HepG2 (cell line): ENCODE results near the gene VEGFA. TPM values are rescaled to one million over a fixed set of nuclear protein-coding genes. Genes with fewer than 3 reads are reported as not detected.

ENCODE experiments used
- ATAC-seq: fragments of 200-7000 bp; cut with Tn5 transposase; 3 replicates; pipeline ENCODE4 v1.9.1; 2020; ENCODE audit warnings: mild to moderate bottlenecking, moderate library complexity
- BruUV-seq: library from RNA; stranded (reverse); fragments of 400-500 nt; replicated peaks from 2 replicates; lab custom pipeline; 2021; lab: Mats Ljungman, UMichigan
- CTCF ChIA-PET: fragments of 300-600 bp; formaldehyde crosslinking; extraction: SDS; loops from one replicate; lab custom pipeline; 2021; ENCODE audit warnings: low total read pairs, inconsistent platforms, low intra/inter-chr PET ratio; lab: Yijun Ruan, JAX
- POLR2A ChIA-PET: fragments of 350-600 bp; sonication (Branson Sonifier 250); formaldehyde crosslinking; loops from one replicate; lab custom pipeline; 2020; ENCODE audit warnings: antibody characterized with exemption, inconsistent platforms; lab: Yijun Ruan, JAX
- DNase-seq: peaks from one replicate; pipeline ENCODE4 v3.0.0-alpha.2; 2015; ENCODE audit warnings: low spot score
- FAIRE-seq: peaks from 3 replicates; lab custom pipeline; 2011; peaks lifted over from hg19 to GRCh38; lab: Jason Lieb, UNC
- H2AFZ ChIP-seq: one replicate; pipeline ENCODE4 v1.6.1; 2011; ENCODE audit warnings: low read length, inconsistent platforms
- H3K27ac ChIP-seq: fragments of 300-600 bp; 3 replicates; pipeline ENCODE4 v1.8.0; 2011; ENCODE audit warnings: mixed run types, mild to moderate bottlenecking, mixed read lengths, low read length, inconsistent platforms; ENCODE audit not compliant: insufficient read depth; ENCODE audit errors: extremely low read length
- H3K27me3 ChIP-seq, 2 experiments: fragments of 200-600 bp in 1 of 2; 2 replicates in 1 of 2; 3 replicates in 1 of 2; pipeline versions ENCODE4 v1.6.0 to v1.8.0; 2011; ENCODE audit warnings: low read length in 2 of 2, mild to moderate bottlenecking in 2 of 2, moderate library complexity in 2 of 2, inconsistent platforms in 1 of 2; ENCODE audit not compliant: insufficient read depth in 2 of 2, control insufficient read depth in 1 of 2
- H3K36me3 ChIP-seq, 2 experiments: fragments of 200-600 bp in 1 of 2; replicated peaks in 1 of 2; 2 replicates in 1 of 2; 3 replicates in 1 of 2; pipeline versions ENCODE4 v1.5.1 to v1.8.0; 2011; ENCODE audit warnings: low read length in 2 of 2, inconsistent platforms in 1 of 2; ENCODE audit not compliant: insufficient read depth in 2 of 2, control insufficient read depth in 1 of 2
- H3K4me1 ChIP-seq: 2 replicates; pipeline ENCODE4 v1.5.1; 2012; ENCODE audit warnings: low read length, inconsistent platforms; ENCODE audit not compliant: insufficient read depth
- H3K4me2 ChIP-seq: 2 replicates; pipeline ENCODE4 v1.6.0; 2011; ENCODE audit warnings: low read depth, low read length, inconsistent platforms
- H3K4me3 ChIP-seq, 3 experiments: fragments of 200-600 bp in 1 of 3; sonication (generic), shearing (Covaris generic) in 1 of 3; replicated peaks in 1 of 3; 2 replicates each; pipeline ENCODE4 v1.5.1; 2011 to 2016; ENCODE audit warnings: low read length in 3 of 3, inconsistent platforms in 2 of 3, low read depth in 2 of 3, mild to moderate bottlenecking in 2 of 3, control low read depth in 1 of 3, mixed read lengths in 1 of 3; ENCODE audit not compliant: insufficient read depth in 1 of 3
- H3K79me2 ChIP-seq: one replicate; pipeline ENCODE4 v1.6.1; 2011; ENCODE audit warnings: low read length, inconsistent platforms; ENCODE audit not compliant: insufficient read depth
- H3K9ac ChIP-seq: 2 replicates; pipeline ENCODE4 v1.6.0; 2011; ENCODE audit warnings: mild to moderate bottlenecking, low read depth, low read length, inconsistent platforms; ENCODE audit not compliant: insufficient read depth
- H3K9me3 ChIP-seq: 2 replicates; pipeline ENCODE4 v1.5.1; 2012; ENCODE audit warnings: mild to moderate bottlenecking, low read length
- H4K20me1 ChIP-seq: 2 replicates; pipeline ENCODE4 v1.6.0; 2011; ENCODE audit warnings: inconsistent platforms, mild to moderate bottlenecking, low read length, moderate library complexity; ENCODE audit not compliant: insufficient read depth
- ATRX ChIP-seq: sonication (generic); formaldehyde crosslinking; IDR thresholded peaks from 2 replicates; pipeline ENCODE4 v1.4.0; 2020; ENCODE audit warnings: missing genetic modification reagents, borderline replicate concordance
- FOXJ3 ChIP-seq: sonication (generic); formaldehyde crosslinking; IDR thresholded peaks from 2 replicates; pipeline ENCODE4 v1.4.0; 2020; ENCODE audit warnings: missing genetic modification reagents, mild to moderate bottlenecking, borderline replicate concordance
- IRF1 ChIP-seq: sonication (generic); formaldehyde crosslinking; IDR thresholded peaks from 2 replicates; pipeline ENCODE4 v1.4.0; 2020; ENCODE audit warnings: low read depth, mild to moderate bottlenecking, missing genetic modification reagents
- KMT2A ChIP-seq: sonication (generic); formaldehyde crosslinking; IDR thresholded peaks from 2 replicates; pipeline ENCODE4 v1.4.0; 2020; ENCODE audit warnings: missing genetic modification reagents
- MTF2 ChIP-seq: sonication (generic); formaldehyde crosslinking; IDR thresholded peaks from 2 replicates; pipeline ENCODE4 v1.5.0; 2020; ENCODE audit warnings: missing genetic modification reagents, borderline replicate concordance
- PREB ChIP-seq: sonication (generic); formaldehyde crosslinking; IDR thresholded peaks from 2 replicates; pipeline ENCODE4 v1.4.0; 2020; ENCODE audit warnings: missing genetic modification reagents
- SMARCE1 ChIP-seq: fragments of 450-650 bp; IDR thresholded peaks from 2 replicates; pipeline ENCODE4 v1.6.1; 2017; ENCODE audit warnings: borderline replicate concordance
- STAT6 ChIP-seq: sonication (generic); formaldehyde crosslinking; IDR thresholded peaks from 2 replicates; pipeline ENCODE4 v1.4.0; 2020; ENCODE audit warnings: missing genetic modification reagents, mild to moderate bottlenecking, borderline replicate concordance
- ZNF256 ChIP-seq: sonication (generic); formaldehyde crosslinking; conservative IDR thresholded peaks from 2 replicates; pipeline ENCODE4 v1.4.0; 2020; ENCODE audit warnings: missing genetic modification reagents
- ZNF30 ChIP-seq: sonication (generic); formaldehyde crosslinking; IDR thresholded peaks from 2 replicates; pipeline ENCODE4 v1.5.0; 2020; ENCODE audit warnings: mild to moderate bottlenecking, missing genetic modification reagents
- ZNF367 ChIP-seq: sonication (generic); formaldehyde crosslinking; IDR thresholded peaks from 2 replicates; pipeline ENCODE4 v1.4.0; 2020; ENCODE audit warnings: missing genetic modification reagents, borderline replicate concordance
- ZNF607 ChIP-seq: sonication (generic); formaldehyde crosslinking; IDR thresholded peaks from 2 replicates; pipeline ENCODE4 v1.5.1; 2020; ENCODE audit warnings: missing genetic modification reagents, mild to moderate bottlenecking, borderline replicate concordance
- ZNF609 ChIP-seq: sonication (generic); formaldehyde crosslinking; IDR thresholded peaks from 2 replicates; pipeline ENCODE4 v1.4.0; 2020; ENCODE audit warnings: mild to moderate bottlenecking, missing genetic modification reagents, borderline replicate concordance
- WGBS: methylation state at CpG from one replicate; pipeline ENCODE4 v1.1.6; 2017; ENCODE audit warnings: low lambda C conversion rate; 5-methylcytosine and 5-hydroxymethylcytosine counted together
- in situ Hi-C: cut with HindIII; loops from 2 replicates; pipeline ENCODE4 v1.10.0; 2017; ENCODE audit warnings: low pct_unique_long_range_greater_than_20kb; ENCODE audit not compliant: extremely low pct_ligation_motif_present
- intact Hi-C: fragments of 100-400 bp; cut with micrococcal nuclease; formaldehyde crosslinking; loops from one replicate; pipeline ENCODE4 v1.10.0; 2022; ENCODE audit not compliant: unreplicated experiment
- polyA plus RNA-seq, 8 experiments: library from polyadenylated mRNA; depleted of rRNA in 3 of 8; stranded (reverse) in 7 of 8; unstranded in 1 of 8; fragments of >200 nt; fragmentation: Illumina TruSeq in 4 of 8; extraction: Trizol in 4 of 8; gene quantifications; 2 replicates each; pipeline versions ENCODE4 v1.2.1 to v1.2.3, GENCODE V29; 2011 to 2016; ENCODE audit warnings: low read depth in 4 of 8, missing spikeins in 1 of 8, mixed read lengths in 1 of 8; ENCODE audit not compliant: insufficient read depth in 1 of 8
- total RNA-seq, 5 experiments: library from RNA; depleted of rRNA; stranded (reverse); fragments of >200 nt; fragmentation: Illumina TruSeq; extraction: Trizol; gene quantifications; 2 replicates each; pipeline ENCODE4 v1.2.3, GENCODE V29; 2016; ENCODE audit warnings: low read depth in 1 of 5

VEGFA gene
- total and polyA plus RNA-seq, 2 of the 13 experiments (the other 11 are each of a cell fraction or from before 2014, with no cell fraction given) = 68.1 to 629 TPM

GRCh38 chr6:43747784-43748183, 22.2 kb upstream of the VEGFA start:
- H2AFZ ChIP-seq = no peak overlapping the region
- no peaks in the 10 kb centered on the region for H4K20me1 ChIP-seq
- ChIA-PET POLR2A (interaction anchor here (1.0 kb wide), 1 partner anchor 21 kb away, joined by 3 read pairs; no protein-coding TSS in a partner anchor), CTCF (no interaction called here)
- H3K4me1 ChIP-seq = peaks cover 41% of the 10 kb centered on the region
- no peaks in the 10 kb centered on the region for H3K36me3 ChIP-seq
- intact Hi-C loops (no loop called here), in situ Hi-C loops (no loop called here)
- peaks cover 3 to 46% of the 10 kb centered on the region in 2 experiments for H3K27me3 ChIP-seq
- no peaks in the 10 kb centered on the region for H3K79me2 ChIP-seq
- no peak overlapping the region for H3K4me2 ChIP-seq
- WGBS = 40% methylated on average over 4 of the region's 4 CpGs
- BruUV-seq = no TSS peak
- DNase-seq (no peak), FAIRE-seq (no peak), ATAC-seq (no peak)
- H3K9me3 ChIP-seq = no peaks in the 10 kb centered on the region
- no peak overlapping the region for H3K4me3 ChIP-seq
- H3K27ac ChIP-seq = no peak overlapping the region
- no peak overlapping the region for H3K9ac ChIP-seq
- TF ChIP-seq IRF1 (CRISPR knock-in tag) (no peak), ATRX (no peak), SMARCE1 (no peak), KMT2A (CRISPR knock-in tag) (no peak), FOXJ3 (CRISPR knock-in tag) (no peak), MTF2 (CRISPR knock-in tag) (no peak), ZNF607 (CRISPR knock-in tag) (no peak), ZNF30 (CRISPR knock-in tag) (no peak), ZNF367 (CRISPR knock-in tag) (no peak), PREB (CRISPR knock-in tag) (no peak), ZNF256 (CRISPR knock-in tag) (no peak), STAT6 (CRISPR knock-in tag) (no peak), ZNF609 (no peak)
